Gastroesophageal sphincter (tissue), 4 donors: Measurements from ENCODE around the gene KDM3B. TPM values are rescaled to one million over a fixed set of nuclear protein-coding genes. Genes with fewer than 3 reads are reported as not detected.

Source experiments
- ATAC-seq: fragments of 150-250 bp; one replicate; pipeline ENCODE4 v1.9.1; 2016; ENCODE audit warnings: mild to moderate bottlenecking, moderate library complexity
- H3K27ac ChIP-seq, 4 donors: fragments of 200-600 bp; sonication (generic) in 3 of 4; 1 replicate in 3 of 4; 2 replicates in 1 of 4; pipeline ENCODE4 v1.5.1; 2016 to 2019
- H3K27me3 ChIP-seq: fragments of 200-600 bp; sonication (generic); one replicate; pipeline ENCODE4 v1.5.1; 2019
- H3K36me3 ChIP-seq, 2 donors: fragments of 200-600 bp; sonication (generic); one replicate each; pipeline ENCODE4 v1.5.1; 2019; ENCODE audit warnings: control low read depth in 1 of 2
- H3K4me1 ChIP-seq, 3 donors: fragments of 200-600 bp; sonication (generic); 1 replicate in 2 of 3; 2 replicates in 1 of 3; pipeline ENCODE4 v1.5.1; 2016 to 2019; ENCODE audit warnings: control low read depth in 2 of 3
- H3K4me3 ChIP-seq, 2 donors: fragments of 200-600 bp; sonication (generic); one replicate each; pipeline ENCODE4 v1.5.1; 2019; ENCODE audit warnings: mild to moderate bottlenecking in 1 of 2, moderate library complexity in 1 of 2
- H3K9me3 ChIP-seq, 3 donors: fragments of 200-600 bp; sonication (generic); one replicate each; pipeline ENCODE4 v1.5.1; 2017 to 2019; ENCODE audit warnings: control low read depth in 2 of 3
- CTCF ChIP-seq, 4 experiments: fragments of 200-600 bp in 2 of 4; fragments of 450-650 bp in 2 of 4; sonication (generic) in 1 of 4; IDR thresholded peaks; one replicate each; pipeline ENCODE4 v1.5.1; 2017 to 2019; ENCODE audit warnings: antibody characterized with exemption in 4 of 4, mild to moderate bottlenecking in 2 of 4, moderate library complexity in 2 of 4
- EP300 ChIP-seq: sonication (generic); formaldehyde crosslinking; IDR thresholded peaks from one replicate; pipeline ENCODE4 v1.6.1; 2017; ENCODE audit warnings: antibody characterized with exemption, mild to moderate bottlenecking
- POLR2A ChIP-seq, 2 donors: fragments of 450-650 bp; IDR thresholded peaks; one replicate each; pipeline ENCODE4 v1.6.1; 2017; ENCODE audit warnings: antibody characterized with exemption in 2 of 2, mild to moderate bottlenecking in 2 of 2, moderate library complexity in 1 of 2
- POLR2AphosphoS5 ChIP-seq: sonication (generic); formaldehyde crosslinking; IDR thresholded peaks from one replicate; pipeline ENCODE4 v1.6.1; 2017; ENCODE audit warnings: antibody characterized with exemption
- WGBS, 2 donors: methylation state at CpG; one replicate each; pipeline ENCODE4 v1.1.5; 2018; ENCODE audit warnings: low coverage in 1 of 2; 5-methylcytosine and 5-hydroxymethylcytosine counted together
- total RNA-seq, 4 donors: library from RNA; depleted of rRNA; stranded (reverse); fragments of >200 nt; gene quantifications; one replicate each; pipeline ENCODE4 v1.1.0, GENCODE V29; 2016

Gene KDM3B
- total RNA-seq, 4 donors from 2014 or later = 63.4 to 94.0 (median 77.8) TPM

GRCh38 chr5:138457531-138458275, 105.2 kb downstream of the KDM3B start:
- TF ChIP-seq POLR2A (IDR thresholded peaks at IDR 0.05) = no peak
- no peak for TF ChIP-seq CTCF (IDR thresholded peaks at IDR 0.05)
- TF ChIP-seq POLR2AphosphoS5 = no peak
- TF ChIP-seq EP300 = no peak
- Histone ChIP-seq H3K9me3 (no peaks in the 10 kb centered on the region), H3K4me1 (peaks cover 0 to 35% (median 7%) of the 10 kb centered on the region in 3 donors), H3K27ac (no peak overlapping the region), H3K4me3 (no peak overlapping the region), H3K36me3 (no peaks in the 10 kb centered on the region), H3K27me3 (no peaks in the 10 kb centered on the region)
- 75 to 81% methylated on average over 4 to 8 of the region's 12 CpGs for WGBS, 2 donors
- no peak for ATAC-seq

GRCh38 chr5:138458384-138458783, 105.9 kb downstream of the KDM3B start:
- peaks cover 0 to 41% (median 7%) of the 10 kb centered on the region in 3 donors for H3K4me1 ChIP-seq
- no peaks in the 10 kb centered on the region for H3K27me3 ChIP-seq
- no peak for TF ChIP-seq POLR2A (IDR thresholded peaks at IDR 0.05)
- H3K4me3 ChIP-seq = no peak overlapping the region
- WGBS, 2 donors = 20% methylated on average over 5 of the region's 11 CpGs; no CpG with 5 or more reads in 1 of the 2 donors
- peak overlapping the region in 1 of 4 donors; percentile 30 for H3K27ac ChIP-seq
- no peak for ATAC-seq
- no peaks in the 10 kb centered on the region for H3K9me3 ChIP-seq
- H3K36me3 ChIP-seq = no peaks in the 10 kb centered on the region

- H3K27me3 ChIP-seq = no peaks in the 10 kb centered on the region
- H3K36me3 ChIP-seq = no peaks in the 10 kb centered on the region
- TF ChIP-seq POLR2A (IDR thresholded peaks at IDR 0.05) (no peak), EP300 (no peak), CTCF (IDR thresholded peaks at IDR 0.05) (no peak), POLR2AphosphoS5 (no peak)
- no peak overlapping the region for H3K4me3 ChIP-seq
- H3K4me1 ChIP-seq = peaks cover 0 to 45% (median 7%) of the 10 kb centered on the region in 3 donors
- no peak for ATAC-seq
- no peaks in the 10 kb centered on the region for H3K9me3 ChIP-seq
- peak overlapping the region in 1 of 4 donors; percentile 30 for H3K27ac ChIP-seq
- WGBS, 2 donors = 0% methylated on average over 1 of the region's 9 CpGs; no CpG with 5 or more reads in 1 of the 2 donors
These were observed 106.4 kb downstream of the KDM3B start for GRCh38 chr5:138458856-138459255.

- H3K36me3 ChIP-seq = no peaks in the 10 kb centered on the region
- H3K9me3 ChIP-seq = no peaks in the 10 kb centered on the region
- H3K27ac ChIP-seq = no peak overlapping the region
- TF ChIP-seq EP300 (no peak), POLR2A (IDR thresholded peaks at IDR 0.05) (no peak), POLR2AphosphoS5 (no peak), CTCF (IDR thresholded peaks at IDR 0.05) (no peak)
- no peak overlapping the region for H3K4me3 ChIP-seq
- WGBS, 2 donors = 74 to 92% methylated on average over 2 to 6 of the region's 11 CpGs
- H3K4me1 ChIP-seq = peaks cover 0 to 48% (median 7%) of the 10 kb centered on the region in 3 donors
- ATAC-seq = no peak
- H3K27me3 ChIP-seq = no peaks in the 10 kb centered on the region
These were observed 106.9 kb downstream of the KDM3B start for GRCh38 chr5:138459311-138459933.

GRCh38 chr5:138460032-138460693, 107.7 kb downstream of the KDM3B start:
- Histone ChIP-seq H3K4me3 (no peak overlapping the region), H3K4me1 (peaks cover 0 to 48% (median 7%) of the 10 kb centered on the region in 3 donors), H3K36me3 (no peaks in the 10 kb centered on the region), H3K27me3 (no peaks in the 10 kb centered on the region), H3K9me3 (no peaks in the 10 kb centered on the region), H3K27ac (no peak overlapping the region)
- TF ChIP-seq CTCF (IDR thresholded peaks at IDR 0.05) (no peak), POLR2A (IDR thresholded peaks at IDR 0.05) (no peak), EP300 (no peak), POLR2AphosphoS5 (no peak)
- no peak for ATAC-seq
- WGBS, 2 donors = 83% methylated on average over 1 of the region's 4 CpGs; no CpG with 5 or more reads in 1 of the 2 donors
